GM18505 (cell line): ENCODE measurements around the gene TNNT3.
"Not testable (repeated sequence)": the region's sequence is repeated elsewhere in the genome, so short reads cannot be mapped to it uniquely, and the experiment has no call there.

Source experiments
- ATAC-seq: cut with Tn5 transposase; IDR thresholded peaks from one replicate; pipeline ENCODE4 v1.9.1; 2021; ENCODE audit not compliant: unreplicated experiment
- POLR2A ChIP-seq: IDR thresholded peaks from 4 replicates; pipeline ENCODE4 v1.6.1; 2011; ENCODE audit warnings: borderline replicate concordance; ENCODE audit not compliant: insufficient read depth, insufficient read length; ENCODE audit errors: extremely low read depth

TNNT3 gene

GRCh38 chr11:1935156-1936071, 15.9 kb downstream of the TNNT3 start:
- no peak for ATAC-seq

GRCh38 chr11:1936072-1936780, 16.7 kb downstream of the TNNT3 start:
- ATAC-seq, result no peak

More at GRCh38 chr11:1935156-1936071, 15.9 kb downstream of the TNNT3 start:
- TF ChIP-seq POLR2A, result no peak

GRCh38 chr11:1936781-1937615, 17.5 kb downstream of the TNNT3 start:
- no peak for ATAC-seq
- no peak for TF ChIP-seq POLR2A

More at GRCh38 chr11:1936072-1936780, 16.7 kb downstream of the TNNT3 start:
- TF ChIP-seq POLR2A, result no peak

DNA sequence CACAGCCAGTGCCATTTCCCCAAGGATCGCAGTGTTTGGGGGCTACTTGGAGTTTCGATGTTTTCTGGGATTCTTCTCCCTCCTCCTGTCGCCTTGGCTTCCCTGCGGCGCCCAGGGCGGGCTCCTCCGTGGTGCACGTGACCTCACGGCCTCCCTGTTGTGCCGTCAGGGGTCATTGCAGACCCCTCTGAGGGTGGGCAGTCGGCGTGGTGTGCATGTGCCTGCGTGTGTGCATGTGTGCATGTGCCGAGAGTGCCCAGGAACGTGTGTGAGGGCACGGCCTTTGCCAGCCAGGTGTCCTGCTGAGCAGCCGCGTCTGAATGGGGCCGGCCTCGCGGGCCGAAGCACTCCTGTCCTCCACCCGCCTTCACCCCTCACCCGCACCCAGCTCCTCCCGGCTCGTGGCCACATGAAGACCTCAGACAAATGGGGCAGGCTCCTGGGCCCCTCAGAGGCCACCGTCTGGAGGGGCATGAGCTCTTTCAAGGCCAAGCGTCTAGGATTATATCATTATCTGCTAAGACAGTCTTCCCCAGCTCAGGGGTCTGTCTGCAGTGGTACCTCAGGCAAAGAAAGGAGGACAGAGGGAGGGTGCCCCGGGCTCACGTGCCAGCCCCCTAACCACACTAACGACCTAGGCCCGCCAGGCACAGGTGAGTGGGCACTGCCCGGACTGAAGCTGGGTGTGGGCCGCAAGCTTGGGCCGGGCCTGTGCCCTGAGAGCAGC, 18.3 kb downstream of the TNNT3 start:
- TF ChIP-seq POLR2A, result no peak
- no peak for ATAC-seq

- TF ChIP-seq POLR2A, result no peak
- ATAC-seq, result no peak
These were observed 19.0 kb downstream of the TNNT3 start for GRCh38 chr11:1938343-1939005.

DNA sequence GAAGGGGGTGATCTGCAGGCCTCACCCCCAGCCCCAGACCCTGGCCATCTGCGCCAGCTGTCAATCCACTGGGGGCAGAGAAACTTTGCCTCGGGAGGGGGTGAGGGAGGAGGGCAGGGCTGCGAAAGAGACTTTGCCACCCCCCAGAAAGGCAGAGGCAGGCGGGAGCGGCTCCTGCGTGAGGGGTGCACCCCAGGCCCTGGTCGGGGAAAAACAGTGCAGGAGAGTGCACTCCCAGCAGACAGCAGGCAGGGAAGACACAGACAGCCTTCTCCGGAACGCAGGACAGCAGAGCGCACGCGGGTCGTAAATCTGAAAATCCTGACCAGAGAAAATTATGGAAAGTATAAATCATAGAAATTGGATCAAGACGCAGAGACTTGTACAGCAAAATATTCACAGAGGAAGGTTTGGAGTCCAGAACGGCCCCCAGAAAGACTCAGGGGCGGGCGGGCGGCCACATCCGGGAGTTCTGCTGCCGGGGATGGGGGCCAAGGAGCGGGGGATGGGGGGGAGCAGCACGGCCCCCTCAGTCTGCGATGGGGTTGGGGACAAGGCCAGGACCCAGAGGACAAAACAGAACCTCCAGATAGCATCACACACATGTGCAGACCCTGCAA, 19.6 kb downstream of the TNNT3 start:
- no peak for TF ChIP-seq POLR2A
- no peak for ATAC-seq

GRCh38 chr11:1939788-1940187, 20.3 kb downstream of the TNNT3 start:
- not testable (repeated sequence) for ATAC-seq

DNA sequence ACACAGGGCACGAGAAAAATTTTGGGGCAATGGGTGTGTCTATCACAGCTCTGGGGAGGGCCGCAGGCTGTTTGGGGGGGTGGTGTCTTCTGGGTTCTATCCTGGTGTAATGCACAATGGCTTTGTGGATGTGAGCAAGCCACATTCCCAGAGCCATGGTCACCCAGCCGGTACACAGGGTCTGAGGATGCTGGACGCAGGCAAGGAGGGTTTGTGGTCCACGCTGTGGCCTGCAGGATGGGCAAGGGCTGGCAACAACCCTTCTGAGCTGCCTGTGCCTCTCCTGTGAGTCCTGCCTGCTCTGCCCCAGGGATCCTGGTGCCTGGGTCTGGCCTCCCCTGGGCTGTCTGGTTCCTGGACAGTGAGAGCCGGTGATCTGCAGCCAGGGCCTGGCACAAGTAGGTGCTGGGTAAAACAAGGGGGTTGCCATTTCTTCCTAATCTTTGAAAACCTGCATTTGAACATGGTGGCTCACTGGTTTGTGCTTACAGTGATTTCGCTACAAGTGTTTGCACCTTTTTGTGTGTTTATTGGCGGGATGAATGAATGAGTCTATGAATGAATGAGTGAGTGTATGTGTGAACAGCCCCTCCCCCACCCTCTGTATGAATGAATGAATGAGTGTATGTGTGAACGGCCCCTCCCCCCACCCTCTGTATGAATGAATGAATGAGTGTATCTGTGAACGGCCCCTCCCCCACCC, 23.2 kb downstream of the TNNT3 start:
- TF ChIP-seq POLR2A, result no peak
- ATAC-seq, result no peak

- no peak for ATAC-seq
- TF ChIP-seq POLR2A, result no peak
These were observed 24.1 kb downstream of the TNNT3 start for GRCh38 chr11:1943576-1943975.

- TF ChIP-seq POLR2A, result no peak
- ATAC-seq, result no peak
These were observed 24.5 kb downstream of the TNNT3 start for GRCh38 chr11:1943977-1944376.

GRCh38 chr11:1946812-1947484, 27.4 kb downstream of the TNNT3 start, which contains the start of gene MRPL23:
TSS of gene MRPL23 (plus strand) at chr11:1947332. CDS start at chr11:1947363, 31 bp downstream.
- TF ChIP-seq POLR2A, result no peak
- ATAC-seq, result no peak
